ENCODE data around the gene COPZ1. TPM values are rescaled to one million over a fixed set of nuclear protein-coding genes. Genes with fewer than 3 reads are reported as not detected.

COPZ1 gene
- total and polyA plus RNA-seq, 9 of the 15 experiments (the other 6 are each of a cell fraction or from before 2014, with no cell fraction given): 137 to 487 (median 233) TPM

DNA sequence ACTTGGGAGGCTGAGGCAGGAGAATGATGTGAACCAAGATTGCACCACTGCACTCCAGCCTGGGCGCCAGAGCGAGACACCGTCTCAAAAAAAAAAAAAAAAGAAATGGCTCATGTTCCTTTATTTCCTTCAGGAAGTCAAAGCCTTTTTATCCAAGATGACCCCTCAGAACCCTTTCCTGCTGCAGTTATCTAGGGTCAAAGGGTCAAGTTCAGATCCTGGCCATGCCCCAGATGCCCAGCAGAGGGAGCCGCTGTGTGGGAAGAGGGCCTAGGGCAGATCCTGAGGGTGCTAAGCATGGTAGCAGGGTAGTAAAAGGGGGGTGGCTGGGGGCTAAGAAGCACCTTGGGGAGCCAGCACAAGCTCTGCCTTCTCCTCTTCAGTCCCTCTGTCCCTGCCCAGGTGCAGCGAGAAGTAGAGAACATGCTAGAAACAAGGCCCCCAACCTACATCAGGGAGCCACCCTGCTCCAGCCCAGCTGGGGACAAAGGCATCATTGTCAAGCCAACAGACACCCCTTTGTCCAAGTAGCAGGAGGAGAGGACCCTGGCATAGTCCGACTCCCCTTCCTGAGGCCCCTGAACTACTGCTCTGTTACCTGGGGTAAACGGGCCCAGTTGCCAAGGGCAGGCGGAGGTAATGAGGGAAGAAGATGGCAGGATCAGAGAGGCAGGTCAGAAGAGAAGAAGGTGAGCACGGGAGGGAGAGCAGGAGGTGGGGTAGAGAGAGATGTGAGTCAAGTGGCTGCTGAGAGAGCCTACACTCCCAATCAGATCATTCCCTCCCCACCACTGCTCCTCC is 30.6 kb upstream of the COPZ1 start (continued):
- TF ChIP-seq ATF6 (CRISPR knock-in tag; IDR thresholded peaks at IDR 0.05) (no peak), SMAD2 (IDR thresholded peaks at IDR 0.05; ENCODE audit: low read depth, low read length) (no peak), ELF1 (tag; IDR thresholded peaks at IDR 0.05) (0 out of 2 replicates have a peak, but pooled peaks have one; percentile 34), TARDBP (IDR thresholded peaks at IDR 0.05) (no peak; the same call in 1 of the 2 replicates), ZNF174 (CRISPR knock-in tag; IDR thresholded peaks at IDR 0.05) (no peak), MCM3 (IDR thresholded peaks at IDR 0.05) (no peak), E2F8 (IDR thresholded peaks at IDR 0.05; ENCODE audit: low read depth, partially characterized antibody) (no peak), ZC3H4 (CRISPR knock-in tag; IDR thresholded peaks at IDR 0.05; ENCODE audit: borderline replicate concordance) (no peak), CBX3 (IDR thresholded peaks at IDR 0.05; ENCODE audit: borderline replicate concordance in 1 of 2, low read length in 2 of 2) (no peak; a peak in 1 of 3 replicates), NR4A1 (CRISPR knock-in tag; IDR thresholded peaks at IDR 0.05) (peak; percentile 92; the same call in 1 of the 2 replicates), NR4A1 (tag; IDR thresholded peaks at IDR 0.05) (no peak), ZNF444 (CRISPR knock-in tag; IDR thresholded peaks at IDR 0.05) (no peak), MBD2 (IDR thresholded peaks at IDR 0.05; ENCODE audit: borderline replicate concordance, low read depth) (no peak; the same call in 1 of the 2 replicates), FOXO4 (CRISPR knock-in tag; IDR thresholded peaks at IDR 0.05) (0 out of 2 replicates have a peak, but pooled peaks have one; percentile 48)
- TF ChIP-seq, protein P1, sequence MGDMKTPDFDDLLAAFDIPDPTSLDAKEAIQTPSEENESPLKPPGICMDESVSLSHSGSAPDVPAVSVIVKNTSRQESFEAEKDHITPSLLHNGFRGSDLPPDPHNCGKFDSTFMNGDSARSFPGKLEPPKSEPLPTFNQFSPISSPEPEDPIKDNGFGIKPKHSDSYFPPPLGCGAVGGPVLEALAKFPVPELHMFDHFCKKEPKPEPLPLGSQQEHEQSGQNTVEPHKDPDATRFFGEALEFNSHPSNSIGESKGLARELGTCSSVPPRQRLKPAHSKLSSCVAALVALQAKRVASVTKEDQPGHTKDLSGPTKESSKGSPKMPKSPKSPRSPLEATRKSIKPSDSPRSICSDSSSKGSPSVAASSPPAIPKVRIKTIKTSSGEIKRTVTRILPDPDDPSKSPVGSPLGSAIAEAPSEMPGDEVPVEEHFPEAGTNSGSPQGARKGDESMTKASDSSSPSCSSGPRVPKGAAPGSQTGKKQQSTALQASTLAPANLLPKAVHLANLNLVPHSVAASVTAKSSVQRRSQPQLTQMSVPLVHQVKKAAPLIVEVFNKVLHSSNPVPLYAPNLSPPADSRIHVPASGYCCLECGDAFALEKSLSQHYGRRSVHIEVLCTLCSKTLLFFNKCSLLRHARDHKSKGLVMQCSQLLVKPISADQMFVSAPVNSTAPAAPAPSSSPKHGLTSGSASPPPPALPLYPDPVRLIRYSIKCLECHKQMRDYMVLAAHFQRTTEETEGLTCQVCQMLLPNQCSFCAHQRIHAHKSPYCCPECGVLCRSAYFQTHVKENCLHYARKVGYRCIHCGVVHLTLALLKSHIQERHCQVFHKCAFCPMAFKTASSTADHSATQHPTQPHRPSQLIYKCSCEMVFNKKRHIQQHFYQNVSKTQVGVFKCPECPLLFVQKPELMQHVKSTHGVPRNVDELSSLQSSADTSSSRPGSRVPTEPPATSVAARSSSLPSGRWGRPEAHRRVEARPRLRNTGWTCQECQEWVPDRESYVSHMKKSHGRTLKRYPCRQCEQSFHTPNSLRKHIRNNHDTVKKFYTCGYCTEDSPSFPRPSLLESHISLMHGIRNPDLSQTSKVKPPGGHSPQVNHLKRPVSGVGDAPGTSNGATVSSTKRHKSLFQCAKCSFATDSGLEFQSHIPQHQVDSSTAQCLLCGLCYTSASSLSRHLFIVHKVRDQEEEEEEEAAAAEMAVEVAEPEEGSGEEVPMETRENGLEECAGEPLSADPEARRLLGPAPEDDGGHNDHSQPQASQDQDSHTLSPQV (IDR thresholded peaks at IDR 0.05): no peak
